Spleen (tissue), 7 donors: ENCODE measurements around the gene BNC2.
A peak's percentile ranks its signal among the peaks of the same experiment; 100 is the strongest.

Source experiments
- POLR2A ChIP-seq, 3 donors: fragments of 450-650 bp; IDR thresholded peaks; one replicate each; pipeline ENCODE4 v1.5.1; 2017; ENCODE audit warnings: antibody characterized with exemption in 3 of 3, mild to moderate bottlenecking in 1 of 3
- POLR2AphosphoS5 ChIP-seq, 3 donors: sonication (generic); formaldehyde crosslinking; IDR thresholded peaks; one replicate each; pipeline ENCODE4 v1.5.1; 2017; ENCODE audit warnings: antibody characterized with exemption in 3 of 3
- TF ChIP-seq, protein P1 (sequence below), 11 experiments: fragments of 200-600 bp in 7 of 11; fragments of 450-650 bp in 4 of 11; sonication (generic) in 4 of 11; IDR thresholded peaks in 8 of 11; conservative IDR thresholded peaks in 3 of 11; 1 replicate in 7 of 11; 2 replicates in 4 of 11; pipeline versions ENCODE4 v1.4.0 to v1.8.0; 2016 to 2021; ENCODE audit warnings: antibody characterized with exemption in 11 of 11, inconsistent platforms in 4 of 11, mild to moderate bottlenecking in 1 of 11
- donor health status: DM: no; HTN: no; CAD: no; lungs with moderate emphysema.
- donor health status: DM: no; HTN: no; CAD: no.
- donor health status: DM: no; HTN: no; CAD: no.

DNA sequence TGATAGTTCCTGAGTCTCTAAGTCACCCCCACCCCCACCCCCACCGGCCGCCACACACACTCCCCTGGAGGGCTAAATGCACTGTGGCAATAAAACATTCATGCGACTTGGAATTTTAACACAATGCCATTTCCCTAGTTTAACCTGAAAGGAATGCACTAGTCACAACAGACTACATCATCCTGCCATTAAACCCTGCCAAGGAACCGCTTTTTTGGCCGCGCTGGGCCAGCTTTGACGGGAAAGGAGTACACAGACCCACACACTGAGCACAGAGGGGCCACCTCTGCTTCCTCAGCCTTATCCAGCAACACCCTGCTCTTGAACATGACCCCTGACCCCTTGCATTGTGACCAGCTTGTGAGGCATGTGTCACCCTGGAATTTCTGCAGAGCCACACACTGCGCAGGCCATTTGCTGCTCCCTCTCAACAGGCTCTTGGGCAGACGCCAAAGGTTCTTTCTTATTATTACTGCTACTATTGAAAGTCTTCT lies 165.3 kb downstream of the BNC2 start:
- no peak for TF ChIP-seq POLR2A (IDR thresholded peaks at IDR 0.05)
- TF ChIP-seq, protein P1, sequence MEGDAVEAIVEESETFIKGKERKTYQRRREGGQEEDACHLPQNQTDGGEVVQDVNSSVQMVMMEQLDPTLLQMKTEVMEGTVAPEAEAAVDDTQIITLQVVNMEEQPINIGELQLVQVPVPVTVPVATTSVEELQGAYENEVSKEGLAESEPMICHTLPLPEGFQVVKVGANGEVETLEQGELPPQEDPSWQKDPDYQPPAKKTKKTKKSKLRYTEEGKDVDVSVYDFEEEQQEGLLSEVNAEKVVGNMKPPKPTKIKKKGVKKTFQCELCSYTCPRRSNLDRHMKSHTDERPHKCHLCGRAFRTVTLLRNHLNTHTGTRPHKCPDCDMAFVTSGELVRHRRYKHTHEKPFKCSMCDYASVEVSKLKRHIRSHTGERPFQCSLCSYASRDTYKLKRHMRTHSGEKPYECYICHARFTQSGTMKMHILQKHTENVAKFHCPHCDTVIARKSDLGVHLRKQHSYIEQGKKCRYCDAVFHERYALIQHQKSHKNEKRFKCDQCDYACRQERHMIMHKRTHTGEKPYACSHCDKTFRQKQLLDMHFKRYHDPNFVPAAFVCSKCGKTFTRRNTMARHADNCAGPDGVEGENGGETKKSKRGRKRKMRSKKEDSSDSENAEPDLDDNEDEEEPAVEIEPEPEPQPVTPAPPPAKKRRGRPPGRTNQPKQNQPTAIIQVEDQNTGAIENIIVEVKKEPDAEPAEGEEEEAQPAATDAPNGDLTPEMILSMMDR (IDR thresholded peaks at IDR 0.05 in 8 of 11, conservative IDR thresholded peaks at IDR 0.05 in 3 of 11), result no peak
- TF ChIP-seq POLR2AphosphoS5 (IDR thresholded peaks at IDR 0.05), result peak in 1 of 3 donors; percentile 20
